Cardiac fibroblast (primary cell): ENCODE measurements around the gene SEPTIN12.
A peak's percentile ranks its signal among the peaks of the same experiment; 100 is the strongest.

Source experiments
- DNase-seq, 2 donors: peaks; one replicate each; pipeline versions ENCODE4 v3.0.0 to v3.0.0-alpha.2; 2010; ENCODE audit warnings: low read depth in 2 of 2
- H3K4me3 ChIP-seq, 2 donors: replicated peaks in 1 of 2; 1 replicate in 1 of 2; 2 replicates in 1 of 2; pipeline ENCODE4 v1.5.1; 2011; ENCODE audit warnings: low read depth in 2 of 2, low read length in 2 of 2, mild to moderate bottlenecking in 2 of 2, moderate library complexity in 1 of 2
- TF ChIP-seq, protein P1 (sequence below): IDR thresholded peaks from one replicate; pipeline ENCODE4 v1.5.1; 2011; ENCODE audit warnings: low read depth, mild to moderate bottlenecking, low read length, inconsistent platforms

SEPTIN12 gene, protein sequence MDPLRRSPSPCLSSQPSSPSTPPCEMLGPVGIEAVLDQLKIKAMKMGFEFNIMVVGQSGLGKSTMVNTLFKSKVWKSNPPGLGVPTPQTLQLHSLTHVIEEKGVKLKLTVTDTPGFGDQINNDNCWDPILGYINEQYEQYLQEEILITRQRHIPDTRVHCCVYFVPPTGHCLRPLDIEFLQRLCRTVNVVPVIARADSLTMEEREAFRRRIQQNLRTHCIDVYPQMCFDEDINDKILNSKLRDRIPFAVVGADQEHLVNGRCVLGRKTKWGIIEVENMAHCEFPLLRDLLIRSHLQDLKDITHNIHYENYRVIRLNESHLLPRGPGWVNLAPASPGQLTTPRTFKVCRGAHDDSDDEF

DNA sequence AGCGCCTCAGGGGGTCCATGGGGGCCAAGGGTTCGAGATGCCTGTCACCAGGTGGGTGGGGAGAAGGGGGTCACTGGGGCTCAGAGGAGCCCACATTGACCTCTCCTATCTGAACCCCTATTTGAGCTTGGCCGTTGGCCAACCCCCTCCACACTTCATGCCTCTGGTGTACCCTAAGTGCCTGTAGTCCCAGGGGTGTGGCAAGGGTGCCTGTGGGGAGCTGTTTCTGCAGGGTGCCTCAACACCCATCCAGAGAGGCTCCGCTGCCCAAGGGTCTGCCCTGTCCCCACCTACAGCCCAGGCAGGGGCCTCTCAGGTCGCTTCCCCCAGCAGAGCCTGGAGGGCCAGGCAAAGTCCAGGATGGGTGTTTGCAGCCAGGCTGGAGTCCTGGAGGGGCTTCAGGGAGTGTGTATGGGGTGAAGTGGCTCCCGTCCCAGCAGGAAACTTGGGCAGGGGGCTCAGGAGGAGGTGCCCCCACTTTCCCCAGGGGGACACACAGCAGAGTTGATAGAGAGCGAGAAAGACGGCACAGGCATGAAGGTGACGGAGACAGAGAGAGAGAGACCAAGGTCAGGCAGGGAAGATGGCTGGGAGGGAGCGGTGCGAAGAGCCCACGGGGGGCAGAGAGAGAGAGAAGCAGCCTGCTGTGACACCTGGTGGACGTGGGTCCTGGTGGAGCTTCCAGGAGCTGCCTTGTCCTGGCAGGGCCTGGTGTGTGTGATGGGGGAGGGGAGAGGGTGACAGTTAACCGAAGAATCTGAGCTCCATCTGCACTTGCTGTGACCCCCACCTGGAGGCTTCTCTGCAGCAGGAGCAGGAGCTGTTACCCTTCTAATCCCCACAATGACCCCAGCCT lies at the start of gene SEPTIN12:
Gene SEPTIN12, minus strand, starts transcription at position 719 of the 856 bp plus-strand sequence. Its CDS starts 700 bp downstream, at position 19.
- TF ChIP-seq, protein P1, sequence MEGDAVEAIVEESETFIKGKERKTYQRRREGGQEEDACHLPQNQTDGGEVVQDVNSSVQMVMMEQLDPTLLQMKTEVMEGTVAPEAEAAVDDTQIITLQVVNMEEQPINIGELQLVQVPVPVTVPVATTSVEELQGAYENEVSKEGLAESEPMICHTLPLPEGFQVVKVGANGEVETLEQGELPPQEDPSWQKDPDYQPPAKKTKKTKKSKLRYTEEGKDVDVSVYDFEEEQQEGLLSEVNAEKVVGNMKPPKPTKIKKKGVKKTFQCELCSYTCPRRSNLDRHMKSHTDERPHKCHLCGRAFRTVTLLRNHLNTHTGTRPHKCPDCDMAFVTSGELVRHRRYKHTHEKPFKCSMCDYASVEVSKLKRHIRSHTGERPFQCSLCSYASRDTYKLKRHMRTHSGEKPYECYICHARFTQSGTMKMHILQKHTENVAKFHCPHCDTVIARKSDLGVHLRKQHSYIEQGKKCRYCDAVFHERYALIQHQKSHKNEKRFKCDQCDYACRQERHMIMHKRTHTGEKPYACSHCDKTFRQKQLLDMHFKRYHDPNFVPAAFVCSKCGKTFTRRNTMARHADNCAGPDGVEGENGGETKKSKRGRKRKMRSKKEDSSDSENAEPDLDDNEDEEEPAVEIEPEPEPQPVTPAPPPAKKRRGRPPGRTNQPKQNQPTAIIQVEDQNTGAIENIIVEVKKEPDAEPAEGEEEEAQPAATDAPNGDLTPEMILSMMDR, result no peak
- DNase-seq, result no peak
- H3K4me3 ChIP-seq, result no peak within 1 kb of the TSS

DNA sequence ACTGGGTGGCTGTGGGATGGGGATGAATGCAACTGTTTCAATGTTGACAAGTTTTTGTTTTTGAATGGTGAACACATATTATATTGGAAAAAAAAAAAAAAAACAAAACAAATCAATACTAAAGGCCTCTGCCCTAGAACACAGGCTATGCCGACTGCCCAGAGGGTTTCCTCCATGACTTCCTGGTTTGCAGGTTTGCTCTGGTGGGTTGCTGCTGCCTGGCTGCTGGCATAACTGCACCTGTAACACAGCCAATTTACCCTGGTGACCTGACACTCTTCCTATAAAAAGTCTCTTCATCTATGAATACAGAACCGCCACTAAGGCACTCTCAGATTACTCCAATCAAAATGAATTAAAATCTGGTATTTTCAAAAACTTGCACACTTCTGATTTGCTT lies 48.6 kb upstream of the SEPTIN12 start:
- TF ChIP-seq, protein P1, result no peak

DNA sequence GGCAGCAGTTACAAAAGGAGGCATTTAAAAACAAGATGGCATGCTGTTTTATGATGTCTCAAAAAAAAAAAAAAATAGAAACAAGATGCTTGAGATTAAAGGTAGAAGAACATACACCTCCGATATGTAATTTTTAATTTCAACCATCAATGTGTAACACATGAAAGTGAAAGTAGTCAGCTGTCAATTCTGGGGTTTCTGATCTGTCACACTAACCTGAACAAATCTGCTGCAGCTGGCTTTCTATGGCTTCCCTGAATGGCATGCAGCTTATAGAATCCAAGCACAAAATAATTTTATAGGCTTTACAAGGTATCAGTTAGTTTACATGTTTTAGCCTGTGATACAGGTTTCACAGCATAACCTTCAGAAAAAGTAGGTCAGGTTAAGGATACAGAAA lies 45.4 kb upstream of the SEPTIN12 start:
- H3K4me3 ChIP-seq, result no peak overlapping the region
- DNase-seq, result no peak
- TF ChIP-seq, protein P1, result no peak

More for the DNA sequence above, 48.6 kb upstream of the SEPTIN12 start:
- no peak overlapping the region for H3K4me3 ChIP-seq
- no peak for DNase-seq

DNA sequence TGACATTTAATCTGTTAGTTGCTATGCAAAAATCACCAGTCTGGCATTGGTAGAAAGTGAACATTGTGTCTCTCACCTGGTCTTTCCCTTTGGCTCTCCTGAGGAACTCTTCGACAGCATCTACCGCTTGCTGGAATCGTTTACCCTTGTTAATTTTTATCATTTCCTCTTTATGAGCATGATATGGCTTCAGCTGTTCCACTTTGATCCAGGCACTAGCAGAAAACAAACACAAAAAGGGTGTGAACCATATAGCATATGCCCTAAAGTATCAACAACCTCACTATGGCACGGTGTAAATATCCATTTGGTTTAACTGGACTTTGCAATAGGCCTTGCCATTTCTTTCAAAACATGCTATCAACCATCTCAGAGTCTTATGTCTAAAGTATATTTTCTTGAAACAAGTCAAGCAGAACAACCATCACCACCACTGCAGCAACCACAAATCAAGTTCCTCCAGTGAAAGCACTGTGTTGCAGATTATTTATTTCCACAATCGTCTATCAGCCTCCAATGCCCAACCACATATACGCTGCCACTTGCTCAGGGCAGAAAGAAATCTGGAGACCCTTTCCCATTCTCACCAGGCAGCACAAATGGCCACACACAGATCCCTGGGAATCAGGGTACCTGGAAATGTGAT lies 44.7 kb upstream of the SEPTIN12 start:
- DNase-seq, result no peak
- no peak overlapping the region for H3K4me3 ChIP-seq
- TF ChIP-seq, protein P1, result no peak

DNA sequence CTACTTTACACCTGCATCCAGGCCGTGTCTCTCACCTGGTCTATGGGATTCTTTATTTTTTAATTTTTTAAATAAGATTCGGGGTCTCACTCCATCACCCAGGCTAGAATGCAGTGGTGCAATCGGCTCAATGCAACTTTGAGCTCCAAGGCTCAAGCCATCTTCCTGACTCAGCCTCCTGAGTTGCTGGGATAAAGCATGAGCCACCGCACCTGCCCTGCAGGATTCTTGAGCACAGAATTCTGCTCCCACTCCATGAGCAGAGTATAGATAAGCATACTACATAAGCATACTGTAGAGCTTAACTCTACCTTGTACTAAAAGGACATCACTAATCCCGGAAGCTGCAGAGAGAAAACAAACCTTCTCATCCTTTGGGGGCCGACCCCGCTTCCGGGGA lies 43.5 kb upstream of the SEPTIN12 start:
- TF ChIP-seq, protein P1, result no peak
- H3K4me3 ChIP-seq, result no peak overlapping the region
- no peak for DNase-seq

DNA sequence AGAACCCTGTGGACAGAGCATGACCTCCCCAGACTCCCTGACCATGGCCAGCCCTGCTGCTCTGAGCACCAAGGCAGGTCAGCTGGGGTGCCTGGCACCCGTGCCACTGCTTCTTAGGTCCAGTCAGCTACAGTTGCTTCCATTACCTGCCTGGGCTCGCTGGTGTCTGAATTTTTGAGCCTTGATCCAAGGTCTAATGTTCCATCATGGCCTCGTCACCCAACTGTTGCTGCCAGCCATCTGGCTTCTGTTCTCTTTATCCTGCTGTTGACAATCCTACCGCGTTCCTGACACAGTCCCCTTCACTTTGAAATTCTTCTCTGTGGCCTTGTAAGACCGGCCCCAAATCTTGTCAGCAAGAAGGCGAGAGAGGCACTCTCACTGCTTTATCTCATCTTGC lies 42.3 kb upstream of the SEPTIN12 start:
- TF ChIP-seq, protein P1, result no peak
- DNase-seq, result peak in 1 of 2 donors; percentile 35
- no peak overlapping the region for H3K4me3 ChIP-seq
